GM23338 (cell line): ENCODE measurements around the gene DEUP1. TPM values are rescaled to one million over a fixed set of nuclear protein-coding genes. Genes with fewer than 3 reads are reported as not detected.

Experiments
- ATAC-seq: fragments of 200-7000 bp; cut with Tn5 transposase; 3 replicates; pipeline ENCODE4 v1.9.1; 2020
- DNase-seq: peaks from one replicate; pipeline ENCODE4 v3.0.0-alpha.2; 2015; ENCODE audit warnings: low spot score
- H2AFZ ChIP-seq: fragments of 200-600 bp; sonication (generic); 2 replicates; pipeline ENCODE4 v1.8.0; 2016; ENCODE audit warnings: antibody characterized with exemption, mild to moderate bottlenecking, moderate library complexity
- H3F3A ChIP-seq: fragments of 200-600 bp; sonication (generic); replicated peaks from 2 replicates; pipeline ENCODE4 v1.8.0; 2017; ENCODE audit warnings: antibody characterized with exemption, mixed run types, low read depth
- H3K27ac ChIP-seq: fragments of 200-600 bp; sonication (generic); 2 replicates; pipeline ENCODE4 v1.6.1; 2016; ENCODE audit warnings: low read depth
- H3K27me3 ChIP-seq: fragments of 200-600 bp; sonication (generic); 2 replicates; pipeline ENCODE4 v1.8.0; 2016; ENCODE audit warnings: mild to moderate bottlenecking, mixed run types, moderate library complexity; ENCODE audit not compliant: insufficient read depth
- H3K36me3 ChIP-seq: fragments of 200-600 bp; sonication (generic); 2 replicates; pipeline ENCODE4 v1.8.0; 2016; ENCODE audit warnings: mild to moderate bottlenecking; ENCODE audit not compliant: insufficient read depth
- H3K4me1 ChIP-seq: fragments of 200-600 bp; sonication (generic); 2 replicates; pipeline ENCODE4 v1.8.0; 2016; ENCODE audit warnings: mild to moderate bottlenecking, moderate library complexity; ENCODE audit not compliant: insufficient read depth
- H3K4me2 ChIP-seq: fragments of 200-600 bp; sonication (generic); 2 replicates; pipeline ENCODE4 v1.7.1; 2017; ENCODE audit warnings: mixed run types
- H3K4me3 ChIP-seq: fragments of 200-600 bp; sonication (generic); 2 replicates; pipeline ENCODE4 v1.6.1; 2016; ENCODE audit warnings: mixed run types
- H3K79me2 ChIP-seq: fragments of 200-600 bp; sonication (generic); replicated peaks from 2 replicates; pipeline ENCODE4 v1.8.0; 2017; ENCODE audit warnings: mild to moderate bottlenecking; ENCODE audit not compliant: insufficient read depth
- H3K9me2 ChIP-seq: fragments of 200-600 bp; sonication (generic); 2 replicates; pipeline ENCODE4 v1.8.0; 2017; ENCODE audit not compliant: insufficient read depth
- H4K20me1 ChIP-seq: fragments of 200-600 bp; sonication (generic); replicated peaks from 2 replicates; pipeline ENCODE4 v1.8.0; 2017; ENCODE audit warnings: mild to moderate bottlenecking; ENCODE audit not compliant: insufficient read depth
- H3K27ac Mint-ChIP-seq: 2 replicates; pipeline ENCODE4 v1.8.0; 2020; ENCODE audit warnings: inconsistent platforms, mild to moderate bottlenecking, moderate library complexity, mixed read lengths
- H3K27me3 Mint-ChIP-seq: 3 replicates; pipeline ENCODE4 v1.8.0; 2022; ENCODE audit warnings: low read depth, mild to moderate bottlenecking, moderate library complexity, mixed read lengths, inconsistent platforms; ENCODE audit not compliant: insufficient read depth, poor library complexity
- H3K36me3 Mint-ChIP-seq: 3 replicates; pipeline ENCODE4 v1.8.0; 2021; ENCODE audit warnings: low read depth, mild to moderate bottlenecking, inconsistent platforms, moderate library complexity, mixed read lengths
- H3K4me1 Mint-ChIP-seq: 3 replicates; pipeline ENCODE4 v1.8.0; 2020; ENCODE audit warnings: mild to moderate bottlenecking, inconsistent platforms, mixed read lengths
- H3K4me3 Mint-ChIP-seq: 3 replicates; pipeline ENCODE4 v1.8.0; 2021; ENCODE audit warnings: moderate library complexity, mild to moderate bottlenecking, inconsistent platforms, mixed read lengths
- H3K9me3 Mint-ChIP-seq: 3 replicates; pipeline ENCODE4 v1.8.0; 2020; ENCODE audit warnings: moderate library complexity, mild to moderate bottlenecking, inconsistent platforms, mixed read lengths
- CREB1 ChIP-seq: fragments of 250-450 bp; sonication (Bioruptor Pico); IDR thresholded peaks from 2 replicates; pipeline ENCODE4 v1.5.0; 2020; ENCODE audit warnings: low read depth, mild to moderate bottlenecking, moderate library complexity
- EZH2 ChIP-seq: fragments of 200-600 bp; sonication (generic); IDR thresholded peaks from one replicate; pipeline ENCODE4 v1.8.0; 2017; ENCODE audit warnings: antibody characterized with exemption, mild to moderate bottlenecking, low read depth; ENCODE audit not compliant: unreplicated experiment
- EZH2phosphoT487 ChIP-seq: fragments of 200-600 bp; sonication (generic); IDR thresholded peaks from one replicate; pipeline ENCODE4 v1.8.1; 2018; ENCODE audit warnings: antibody characterized with exemption; ENCODE audit not compliant: unreplicated experiment
- JUNB ChIP-seq: IDR thresholded peaks from one replicate; pipeline ENCODE4 v1.6.1; 2016; ENCODE audit warnings: antibody characterized with exemption; ENCODE audit not compliant: unreplicated experiment
- NANOG ChIP-seq: IDR thresholded peaks from 2 replicates; pipeline ENCODE4 v1.6.1; 2016; ENCODE audit warnings: antibody characterized with exemption, borderline replicate concordance
- POLR2AphosphoS5 ChIP-seq: IDR thresholded peaks from 2 replicates; pipeline ENCODE4 v1.6.1; 2016; ENCODE audit warnings: antibody characterized with exemption, low read depth
- REST ChIP-seq: IDR thresholded peaks from one replicate; pipeline ENCODE4 v1.6.1; 2018; ENCODE audit warnings: antibody characterized with exemption; ENCODE audit not compliant: unreplicated experiment
- STAT1 ChIP-seq: IDR thresholded peaks from one replicate; pipeline ENCODE4 v1.6.1; 2016; ENCODE audit warnings: antibody characterized with exemption; ENCODE audit not compliant: unreplicated experiment
- ZNF114 ChIP-seq: fragments of 250-450 bp; sonication (Bioruptor Pico); IDR thresholded peaks from 2 replicates; pipeline ENCODE4 v1.5.0; 2020; ENCODE audit warnings: mild to moderate bottlenecking, moderate library complexity
- ZNF331 ChIP-seq: fragments of 250-450 bp; sonication (Bioruptor Pico); IDR thresholded peaks from 2 replicates; pipeline ENCODE4 v1.5.0; 2020; ENCODE audit warnings: low read depth, mild to moderate bottlenecking, moderate library complexity
- polyA plus RNA-seq: library from polyadenylated mRNA; unstranded; fragments of >200 nt; fragmentation: Nextera tagmentation; extraction: Ambion mirVana; gene quantifications from 2 replicates; pipeline ENCODE4 v1.2.1, GENCODE V29; 2016
- total RNA-seq: library from RNA; depleted of rRNA; stranded (reverse); fragments of >200 nt; shearing (Covaris generic); gene quantifications from 2 replicates; pipeline ENCODE4 v1.2.3, GENCODE V29; 2014
- TF ChIP-seq, protein P1 (sequence below), 2 experiments: fragments of 200-600 bp in 1 of 2; sonication (generic) in 1 of 2; conservative IDR thresholded peaks; 2 replicates each; pipeline versions ENCODE4 v1.5.1 to v1.6.1; 2016 to 2017; ENCODE audit warnings: antibody characterized with exemption in 2 of 2, low read depth in 2 of 2, mild to moderate bottlenecking in 2 of 2, moderate library complexity in 1 of 2
- TF ChIP-seq, protein P2 (sequence below): fragments of 250-450 bp; sonication (Bioruptor Pico); IDR thresholded peaks from 2 replicates; pipeline ENCODE4 v1.5.0; 2020; ENCODE audit warnings: mild to moderate bottlenecking, moderate library complexity
- TF ChIP-seq, protein P3 (sequence below): IDR thresholded peaks from 2 replicates; pipeline ENCODE4 v1.6.1; 2016; ENCODE audit warnings: antibody characterized with exemption

The DEUP1 gene
- total and polyA plus RNA-seq, 2 experiments from 2014 or later = 0.63 to 1.7 TPM

- Histone ChIP-seq H3K4me1 (peaks cover 16% of the 10 kb centered on the region), H4K20me1 (no peaks in the 10 kb centered on the region), H3K9me2 (no peaks in the 10 kb centered on the region), H3K4me2 (peak overlapping the region; percentile 11; the same call in 1 of the 2 replicates), H3K4me3 (no peak overlapping the region), H3K79me2 (no peaks in the 10 kb centered on the region), H2AFZ (no peak overlapping the region), H3K36me3 (no peaks in the 10 kb centered on the region), H3K27me3 (no peaks in the 10 kb centered on the region), H3K27ac (no peak overlapping the region), H3F3A (no peaks in the 10 kb centered on the region)
- H3K9me3 Mint-ChIP-seq = no peaks in the 10 kb centered on the region
- no peak for DNase-seq
- ATAC-seq = peak; percentile 48
- no peaks in the 10 kb centered on the region for H3K27me3 Mint-ChIP-seq
- no peak overlapping the region for H3K4me3 Mint-ChIP-seq
- peaks cover 22% of the 10 kb centered on the region for H3K4me1 Mint-ChIP-seq
- no peak for TF ChIP-seq NANOG
- no peak for TF ChIP-seq ZNF114 (CRISPR knock-in tag)
- no peak for TF ChIP-seq EZH2
- TF ChIP-seq, protein P1, sequence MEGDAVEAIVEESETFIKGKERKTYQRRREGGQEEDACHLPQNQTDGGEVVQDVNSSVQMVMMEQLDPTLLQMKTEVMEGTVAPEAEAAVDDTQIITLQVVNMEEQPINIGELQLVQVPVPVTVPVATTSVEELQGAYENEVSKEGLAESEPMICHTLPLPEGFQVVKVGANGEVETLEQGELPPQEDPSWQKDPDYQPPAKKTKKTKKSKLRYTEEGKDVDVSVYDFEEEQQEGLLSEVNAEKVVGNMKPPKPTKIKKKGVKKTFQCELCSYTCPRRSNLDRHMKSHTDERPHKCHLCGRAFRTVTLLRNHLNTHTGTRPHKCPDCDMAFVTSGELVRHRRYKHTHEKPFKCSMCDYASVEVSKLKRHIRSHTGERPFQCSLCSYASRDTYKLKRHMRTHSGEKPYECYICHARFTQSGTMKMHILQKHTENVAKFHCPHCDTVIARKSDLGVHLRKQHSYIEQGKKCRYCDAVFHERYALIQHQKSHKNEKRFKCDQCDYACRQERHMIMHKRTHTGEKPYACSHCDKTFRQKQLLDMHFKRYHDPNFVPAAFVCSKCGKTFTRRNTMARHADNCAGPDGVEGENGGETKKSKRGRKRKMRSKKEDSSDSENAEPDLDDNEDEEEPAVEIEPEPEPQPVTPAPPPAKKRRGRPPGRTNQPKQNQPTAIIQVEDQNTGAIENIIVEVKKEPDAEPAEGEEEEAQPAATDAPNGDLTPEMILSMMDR (conservative IDR thresholded peaks at IDR 0.05; ENCODE audit: low read depth in 2 of 2) = no peak
- TF ChIP-seq, protein P2, sequence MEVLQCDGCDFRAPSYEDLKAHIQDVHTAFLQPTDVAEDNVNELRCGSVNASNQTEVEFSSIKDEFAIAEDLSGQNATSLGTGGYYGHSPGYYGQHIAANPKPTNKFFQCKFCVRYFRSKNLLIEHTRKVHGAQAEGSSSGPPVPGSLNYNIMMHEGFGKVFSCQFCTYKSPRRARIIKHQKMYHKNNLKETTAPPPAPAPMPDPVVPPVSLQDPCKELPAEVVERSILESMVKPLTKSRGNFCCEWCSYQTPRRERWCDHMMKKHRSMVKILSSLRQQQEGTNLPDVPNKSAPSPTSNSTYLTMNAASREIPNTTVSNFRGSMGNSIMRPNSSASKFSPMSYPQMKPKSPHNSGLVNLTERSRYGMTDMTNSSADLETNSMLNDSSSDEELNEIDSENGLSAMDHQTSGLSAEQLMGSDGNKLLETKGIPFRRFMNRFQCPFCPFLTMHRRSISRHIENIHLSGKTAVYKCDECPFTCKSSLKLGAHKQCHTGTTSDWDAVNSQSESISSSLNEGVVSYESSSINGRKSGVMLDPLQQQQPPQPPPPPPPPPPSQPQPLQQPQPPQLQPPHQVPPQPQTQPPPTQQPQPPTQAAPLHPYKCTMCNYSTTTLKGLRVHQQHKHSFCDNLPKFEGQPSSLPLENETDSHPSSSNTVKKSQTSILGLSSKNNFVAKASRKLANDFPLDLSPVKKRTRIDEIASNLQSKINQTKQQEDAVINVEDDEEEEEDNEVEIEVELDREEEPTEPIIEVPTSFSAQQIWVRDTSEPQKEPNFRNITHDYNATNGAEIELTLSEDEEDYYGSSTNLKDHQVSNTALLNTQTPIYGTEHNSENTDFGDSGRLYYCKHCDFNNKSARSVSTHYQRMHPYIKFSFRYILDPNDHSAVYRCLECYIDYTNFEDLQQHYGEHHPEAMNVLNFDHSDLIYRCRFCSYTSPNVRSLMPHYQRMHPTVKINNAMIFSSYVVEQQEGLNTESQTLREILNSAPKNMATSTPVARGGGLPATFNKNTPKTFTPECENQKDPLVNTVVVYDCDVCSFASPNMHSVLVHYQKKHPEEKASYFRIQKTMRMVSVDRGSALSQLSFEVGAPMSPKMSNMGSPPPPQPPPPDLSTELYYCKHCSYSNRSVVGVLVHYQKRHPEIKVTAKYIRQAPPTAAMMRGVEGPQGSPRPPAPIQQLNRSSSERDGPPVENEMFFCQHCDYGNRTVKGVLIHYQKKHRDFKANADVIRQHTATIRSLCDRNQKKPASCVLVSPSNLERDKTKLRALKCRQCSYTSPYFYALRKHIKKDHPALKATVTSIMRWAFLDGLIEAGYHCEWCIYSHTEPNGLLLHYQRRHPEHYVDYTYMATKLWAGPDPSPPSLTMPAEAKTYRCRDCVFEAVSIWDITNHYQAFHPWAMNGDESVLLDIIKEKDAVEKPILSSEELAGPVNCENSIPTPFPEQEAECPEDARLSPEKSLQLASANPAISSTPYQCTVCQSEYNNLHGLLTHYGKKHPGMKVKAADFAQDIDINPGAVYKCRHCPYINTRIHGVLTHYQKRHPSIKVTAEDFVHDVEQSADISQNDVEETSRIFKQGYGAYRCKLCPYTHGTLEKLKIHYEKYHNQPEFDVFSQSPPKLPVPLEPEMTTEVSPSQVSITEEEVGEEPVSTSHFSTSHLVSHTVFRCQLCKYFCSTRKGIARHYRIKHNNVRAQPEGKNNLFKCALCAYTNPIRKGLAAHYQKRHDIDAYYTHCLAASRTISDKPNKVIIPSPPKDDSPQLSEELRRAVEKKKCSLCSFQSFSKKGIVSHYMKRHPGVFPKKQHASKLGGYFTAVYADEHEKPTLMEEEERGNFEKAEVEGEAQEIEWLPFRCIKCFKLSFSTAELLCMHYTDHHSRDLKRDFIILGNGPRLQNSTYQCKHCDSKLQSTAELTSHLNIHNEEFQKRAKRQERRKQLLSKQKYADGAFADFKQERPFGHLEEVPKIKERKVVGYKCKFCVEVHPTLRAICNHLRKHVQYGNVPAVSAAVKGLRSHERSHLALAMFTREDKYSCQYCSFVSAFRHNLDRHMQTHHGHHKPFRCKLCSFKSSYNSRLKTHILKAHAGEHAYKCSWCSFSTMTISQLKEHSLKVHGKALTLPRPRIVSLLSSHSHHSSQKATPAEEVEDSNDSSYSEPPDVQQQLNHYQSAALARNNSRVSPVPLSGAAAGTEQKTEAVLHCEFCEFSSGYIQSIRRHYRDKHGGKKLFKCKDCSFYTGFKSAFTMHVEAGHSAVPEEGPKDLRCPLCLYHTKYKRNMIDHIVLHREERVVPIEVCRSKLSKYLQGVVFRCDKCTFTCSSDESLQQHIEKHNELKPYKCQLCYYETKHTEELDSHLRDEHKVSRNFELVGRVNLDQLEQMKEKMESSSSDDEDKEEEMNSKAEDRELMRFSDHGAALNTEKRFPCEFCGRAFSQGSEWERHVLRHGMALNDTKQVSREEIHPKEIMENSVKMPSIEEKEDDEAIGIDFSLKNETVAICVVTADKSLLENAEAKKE (CRISPR knock-in tag) = no peak
- no peak for TF ChIP-seq POLR2AphosphoS5
- TF ChIP-seq STAT1 = no peak
- no peak for TF ChIP-seq EZH2phosphoT487
- no peak for TF ChIP-seq REST
- TF ChIP-seq JUNB = no peak
- TF ChIP-seq ZNF331 (CRISPR knock-in tag) = no peak
- TF ChIP-seq, protein P3, sequence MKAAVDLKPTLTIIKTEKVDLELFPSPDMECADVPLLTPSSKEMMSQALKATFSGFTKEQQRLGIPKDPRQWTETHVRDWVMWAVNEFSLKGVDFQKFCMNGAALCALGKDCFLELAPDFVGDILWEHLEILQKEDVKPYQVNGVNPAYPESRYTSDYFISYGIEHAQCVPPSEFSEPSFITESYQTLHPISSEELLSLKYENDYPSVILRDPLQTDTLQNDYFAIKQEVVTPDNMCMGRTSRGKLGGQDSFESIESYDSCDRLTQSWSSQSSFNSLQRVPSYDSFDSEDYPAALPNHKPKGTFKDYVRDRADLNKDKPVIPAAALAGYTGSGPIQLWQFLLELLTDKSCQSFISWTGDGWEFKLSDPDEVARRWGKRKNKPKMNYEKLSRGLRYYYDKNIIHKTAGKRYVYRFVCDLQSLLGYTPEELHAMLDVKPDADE = no peak
- no peak for TF ChIP-seq CREB1 (CRISPR knock-in tag)
- no peak overlapping the region; the same call in 1 of the 2 replicates for H3K27ac Mint-ChIP-seq
- H3K36me3 Mint-ChIP-seq = no peaks in the 10 kb centered on the region
Measured at GRCh38 chr11:93410441-93410840, 79.9 kb downstream of the DEUP1 start.
